GM23338 (cell line): Measurements from ENCODE around the gene KIFC3. TPM values are rescaled to one million over a fixed set of nuclear protein-coding genes. Genes with fewer than 3 reads are reported as not detected.

Experiments used
- ATAC-seq: fragments of 200-7000 bp; cut with Tn5 transposase; 3 replicates; pipeline ENCODE4 v1.9.1; 2020
- DNase-seq: peaks from one replicate; pipeline ENCODE4 v3.0.0-alpha.2; 2015; ENCODE audit warnings: low spot score
- H2AFZ ChIP-seq: fragments of 200-600 bp; sonication (generic); 2 replicates; pipeline ENCODE4 v1.8.0; 2016; ENCODE audit warnings: antibody characterized with exemption, mild to moderate bottlenecking, moderate library complexity
- H3F3A ChIP-seq: fragments of 200-600 bp; sonication (generic); replicated peaks from 2 replicates; pipeline ENCODE4 v1.8.0; 2017; ENCODE audit warnings: antibody characterized with exemption, mixed run types, low read depth
- H3K27ac ChIP-seq: fragments of 200-600 bp; sonication (generic); 2 replicates; pipeline ENCODE4 v1.6.1; 2016; ENCODE audit warnings: low read depth
- H3K27me3 ChIP-seq: fragments of 200-600 bp; sonication (generic); 2 replicates; pipeline ENCODE4 v1.8.0; 2016; ENCODE audit warnings: mild to moderate bottlenecking, mixed run types, moderate library complexity; ENCODE audit not compliant: insufficient read depth
- H3K36me3 ChIP-seq: fragments of 200-600 bp; sonication (generic); 2 replicates; pipeline ENCODE4 v1.8.0; 2016; ENCODE audit warnings: mild to moderate bottlenecking; ENCODE audit not compliant: insufficient read depth
- H3K4me1 ChIP-seq: fragments of 200-600 bp; sonication (generic); 2 replicates; pipeline ENCODE4 v1.8.0; 2016; ENCODE audit warnings: mild to moderate bottlenecking, moderate library complexity; ENCODE audit not compliant: insufficient read depth
- H3K4me2 ChIP-seq: fragments of 200-600 bp; sonication (generic); 2 replicates; pipeline ENCODE4 v1.7.1; 2017; ENCODE audit warnings: mixed run types
- H3K4me3 ChIP-seq: fragments of 200-600 bp; sonication (generic); 2 replicates; pipeline ENCODE4 v1.6.1; 2016; ENCODE audit warnings: mixed run types
- H3K79me2 ChIP-seq: fragments of 200-600 bp; sonication (generic); replicated peaks from 2 replicates; pipeline ENCODE4 v1.8.0; 2017; ENCODE audit warnings: mild to moderate bottlenecking; ENCODE audit not compliant: insufficient read depth
- H3K9me2 ChIP-seq: fragments of 200-600 bp; sonication (generic); 2 replicates; pipeline ENCODE4 v1.8.0; 2017; ENCODE audit not compliant: insufficient read depth
- H4K20me1 ChIP-seq: fragments of 200-600 bp; sonication (generic); replicated peaks from 2 replicates; pipeline ENCODE4 v1.8.0; 2017; ENCODE audit warnings: mild to moderate bottlenecking; ENCODE audit not compliant: insufficient read depth
- H3K27ac Mint-ChIP-seq: 2 replicates; pipeline ENCODE4 v1.8.0; 2020; ENCODE audit warnings: inconsistent platforms, mild to moderate bottlenecking, moderate library complexity, mixed read lengths
- H3K27me3 Mint-ChIP-seq: 3 replicates; pipeline ENCODE4 v1.8.0; 2022; ENCODE audit warnings: low read depth, mild to moderate bottlenecking, moderate library complexity, mixed read lengths, inconsistent platforms; ENCODE audit not compliant: insufficient read depth, poor library complexity
- H3K36me3 Mint-ChIP-seq: 3 replicates; pipeline ENCODE4 v1.8.0; 2021; ENCODE audit warnings: low read depth, mild to moderate bottlenecking, inconsistent platforms, moderate library complexity, mixed read lengths
- H3K4me1 Mint-ChIP-seq: 3 replicates; pipeline ENCODE4 v1.8.0; 2020; ENCODE audit warnings: mild to moderate bottlenecking, inconsistent platforms, mixed read lengths
- H3K4me3 Mint-ChIP-seq: 3 replicates; pipeline ENCODE4 v1.8.0; 2021; ENCODE audit warnings: moderate library complexity, mild to moderate bottlenecking, inconsistent platforms, mixed read lengths
- H3K9me3 Mint-ChIP-seq: 3 replicates; pipeline ENCODE4 v1.8.0; 2020; ENCODE audit warnings: moderate library complexity, mild to moderate bottlenecking, inconsistent platforms, mixed read lengths
- CREB1 ChIP-seq: fragments of 250-450 bp; sonication (Bioruptor Pico); IDR thresholded peaks from 2 replicates; pipeline ENCODE4 v1.5.0; 2020; ENCODE audit warnings: low read depth, mild to moderate bottlenecking, moderate library complexity
- ETS1 ChIP-seq: IDR thresholded peaks from 2 replicates; pipeline ENCODE4 v1.6.1; 2016; ENCODE audit warnings: antibody characterized with exemption
- EZH2 ChIP-seq: fragments of 200-600 bp; sonication (generic); IDR thresholded peaks from one replicate; pipeline ENCODE4 v1.8.0; 2017; ENCODE audit warnings: antibody characterized with exemption, mild to moderate bottlenecking, low read depth; ENCODE audit not compliant: unreplicated experiment
- JUNB ChIP-seq: IDR thresholded peaks from one replicate; pipeline ENCODE4 v1.6.1; 2016; ENCODE audit warnings: antibody characterized with exemption; ENCODE audit not compliant: unreplicated experiment
- NANOG ChIP-seq: IDR thresholded peaks from 2 replicates; pipeline ENCODE4 v1.6.1; 2016; ENCODE audit warnings: antibody characterized with exemption, borderline replicate concordance
- POLR2AphosphoS5 ChIP-seq: IDR thresholded peaks from 2 replicates; pipeline ENCODE4 v1.6.1; 2016; ENCODE audit warnings: antibody characterized with exemption, low read depth
- REST ChIP-seq: IDR thresholded peaks from one replicate; pipeline ENCODE4 v1.6.1; 2018; ENCODE audit warnings: antibody characterized with exemption; ENCODE audit not compliant: unreplicated experiment
- ZNF114 ChIP-seq: fragments of 250-450 bp; sonication (Bioruptor Pico); IDR thresholded peaks from 2 replicates; pipeline ENCODE4 v1.5.0; 2020; ENCODE audit warnings: mild to moderate bottlenecking, moderate library complexity
- ZNF331 ChIP-seq: fragments of 250-450 bp; sonication (Bioruptor Pico); IDR thresholded peaks from 2 replicates; pipeline ENCODE4 v1.5.0; 2020; ENCODE audit warnings: low read depth, mild to moderate bottlenecking, moderate library complexity
- ZNF462 ChIP-seq: fragments of 250-450 bp; sonication (Bioruptor Pico); IDR thresholded peaks from 2 replicates; pipeline ENCODE4 v1.5.0; 2020; ENCODE audit warnings: mild to moderate bottlenecking, moderate library complexity
- polyA plus RNA-seq: library from polyadenylated mRNA; unstranded; fragments of >200 nt; fragmentation: Nextera tagmentation; extraction: Ambion mirVana; gene quantifications from 2 replicates; pipeline ENCODE4 v1.2.1, GENCODE V29; 2016
- total RNA-seq: library from RNA; depleted of rRNA; stranded (reverse); fragments of >200 nt; shearing (Covaris generic); gene quantifications from 2 replicates; pipeline ENCODE4 v1.2.3, GENCODE V29; 2014

The KIFC3 gene
- total and polyA plus RNA-seq, 2 experiments from 2014 or later = 4.4 to 12.5 TPM

GRCh38 chr16:57714047-57714446 lies 88.2 kb downstream of the KIFC3 start (continued):
- TF ChIP-seq REST (no peak), EZH2 (no peak), JUNB (no peak)

GRCh38 chr16:57713596-57713995 lies 88.7 kb downstream of the KIFC3 start:
- Histone ChIP-seq H3K79me2 (no peaks in the 10 kb centered on the region), H3K27me3 (no peaks in the 10 kb centered on the region), H3K4me1 (no peaks in the 10 kb centered on the region), H3K36me3 (no peaks in the 10 kb centered on the region), H4K20me1 (no peaks in the 10 kb centered on the region), H3K9me2 (no peaks in the 10 kb centered on the region), H3K27ac (no peak overlapping the region), H3F3A (no peaks in the 10 kb centered on the region), H3K4me2 (no peak overlapping the region), H2AFZ (no peak overlapping the region), H3K4me3 (no peak overlapping the region)
- Mint-ChIP-seq H3K27me3 (peaks cover 5% of the 10 kb centered on the region), H3K36me3 (no peaks in the 10 kb centered on the region), H3K9me3 (no peaks in the 10 kb centered on the region), H3K27ac (no peak overlapping the region), H3K4me1 (no peaks in the 10 kb centered on the region), H3K4me3 (no peak overlapping the region)
- ATAC-seq (no peak), DNase-seq (no peak)
- TF ChIP-seq ZNF114 (CRISPR knock-in tag) = no peak
- no peak for TF ChIP-seq ETS1
- TF ChIP-seq NANOG = no peak
- no peak for TF ChIP-seq JUNB
- TF ChIP-seq POLR2AphosphoS5 = no peak
- TF ChIP-seq CREB1 (CRISPR knock-in tag) = no peak
- TF ChIP-seq REST = no peak
- no peak for TF ChIP-seq ZNF331 (CRISPR knock-in tag)
- TF ChIP-seq EZH2 = no peak
- no peak for TF ChIP-seq ZNF462 (CRISPR knock-in tag)
